ENCODE results near the gene ADORA2B.
A peak's percentile ranks its signal among the peaks of the same experiment; 100 is the strongest.
"Not testable (repeated sequence)": the region's sequence is repeated elsewhere in the genome, so short reads cannot be mapped to it uniquely, and the experiment has no call there.

The ADORA2B gene

GRCh38 chr17:15944759-15945526 lies at the start of gene ADORA2B:
Gene ADORA2B, plus strand, starts transcription at chr17:15945130. Its CDS starts 119 bp downstream, at chr17:15945249.
- peak; percentile 15 for DNase-seq (ENCODE audit: low read depth)

GRCh38 chr17:15896277-15896676 lies 48.7 kb upstream of the ADORA2B start:
- DNase-seq (ENCODE audit: low read depth), result no peak

DNA sequence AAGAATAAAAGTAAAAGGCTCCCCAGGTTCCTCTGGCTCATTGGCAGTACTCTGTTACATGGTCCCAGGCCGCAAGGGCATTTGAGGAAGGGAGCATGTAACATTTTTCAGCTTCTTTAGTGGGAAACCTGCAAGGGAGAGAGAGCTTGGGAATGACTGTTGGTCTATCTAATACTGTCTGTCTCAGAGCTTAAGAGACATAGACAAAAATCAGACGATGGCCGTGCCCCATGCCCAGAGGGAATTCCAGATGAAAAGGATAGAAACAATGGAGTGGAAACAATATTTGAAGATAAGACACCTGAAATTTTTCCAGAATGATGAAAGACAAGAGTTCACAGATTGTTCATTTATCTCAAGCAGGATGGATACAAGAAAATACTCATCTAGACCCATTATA lies 48.1 kb upstream of the ADORA2B start:
- DNase-seq (ENCODE audit: low read depth), result no peak

DNA sequence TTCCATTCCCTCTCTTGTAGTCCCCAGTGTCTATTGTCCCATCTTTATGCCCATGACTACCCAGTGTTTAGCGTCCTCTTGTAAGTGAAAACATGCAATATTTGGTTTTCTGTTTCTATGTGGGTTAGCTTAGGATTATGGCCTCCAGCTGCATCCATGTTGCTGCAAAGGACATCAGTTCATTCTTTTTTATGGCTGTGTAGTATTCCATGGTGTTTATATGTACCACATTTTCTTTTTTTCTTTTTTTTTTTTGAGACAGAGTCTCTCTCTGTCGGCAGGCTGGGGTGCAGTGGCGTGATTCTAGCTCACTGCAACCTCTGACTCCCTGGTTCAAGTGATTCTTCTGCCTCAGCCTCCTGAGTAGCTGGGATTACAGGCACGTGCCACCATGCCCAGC lies 45.3 kb upstream of the ADORA2B start:
- DNase-seq (ENCODE audit: low read depth), result not testable (repeated sequence)

DNA sequence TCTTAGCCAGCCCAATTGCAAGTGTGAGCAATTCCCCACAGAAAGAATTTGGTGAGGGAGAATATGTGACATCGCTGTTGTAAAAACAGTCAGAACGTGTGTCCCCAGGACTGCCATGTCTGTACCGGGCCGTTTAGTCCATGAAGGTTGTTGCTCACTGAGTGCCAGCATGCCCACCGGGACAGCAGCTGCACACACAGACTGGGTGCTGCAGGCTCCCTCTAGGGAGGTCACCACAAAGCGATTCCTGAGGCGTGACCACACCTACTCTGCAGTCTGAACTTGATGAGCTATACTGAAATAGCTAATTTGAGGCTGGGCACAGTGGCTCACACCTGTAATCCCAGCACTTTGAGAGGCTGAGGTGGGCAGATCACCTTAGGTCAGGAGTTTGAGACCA lies 44.1 kb upstream of the ADORA2B start:
- DNase-seq (ENCODE audit: low read depth), result no peak

- DNase-seq (ENCODE audit: low read depth), result not testable (repeated sequence)
Observed at GRCh38 chr17:15905236-15905635, 39.7 kb upstream of the ADORA2B start.

- no peak for DNase-seq (ENCODE audit: low read depth)
Observed at GRCh38 chr17:15907290-15907689, 37.6 kb upstream of the ADORA2B start.

- DNase-seq (ENCODE audit: low read depth), result no peak
Observed at GRCh38 chr17:15908378-15908777, 36.6 kb upstream of the ADORA2B start.

DNA sequence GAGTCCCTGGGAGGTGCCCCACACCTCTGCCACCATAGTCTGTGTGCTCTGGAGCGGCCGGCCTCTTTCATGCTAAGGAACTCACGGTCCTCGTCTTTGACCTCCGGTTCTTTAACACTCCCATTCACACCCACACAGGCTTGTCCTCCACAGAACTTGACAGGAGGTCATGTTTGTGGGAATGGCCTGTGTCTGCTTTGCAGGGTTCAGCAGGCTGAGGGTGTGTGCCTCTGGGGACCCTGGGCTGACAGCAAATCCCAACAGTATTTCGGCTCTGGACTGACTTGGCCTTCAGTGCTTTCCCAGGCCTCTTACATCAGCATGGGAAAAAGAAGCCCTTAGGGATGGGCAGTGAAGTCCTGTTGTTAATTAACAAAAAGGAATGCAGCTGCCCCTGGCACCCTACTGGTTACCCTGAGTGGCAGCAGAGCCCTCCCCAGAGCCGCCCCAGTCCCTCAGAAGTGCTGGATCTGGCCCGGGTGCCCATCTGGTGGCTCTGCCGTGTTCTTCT lies 35.4 kb upstream of the ADORA2B start:
- no peak for DNase-seq (ENCODE audit: low read depth)

DNA sequence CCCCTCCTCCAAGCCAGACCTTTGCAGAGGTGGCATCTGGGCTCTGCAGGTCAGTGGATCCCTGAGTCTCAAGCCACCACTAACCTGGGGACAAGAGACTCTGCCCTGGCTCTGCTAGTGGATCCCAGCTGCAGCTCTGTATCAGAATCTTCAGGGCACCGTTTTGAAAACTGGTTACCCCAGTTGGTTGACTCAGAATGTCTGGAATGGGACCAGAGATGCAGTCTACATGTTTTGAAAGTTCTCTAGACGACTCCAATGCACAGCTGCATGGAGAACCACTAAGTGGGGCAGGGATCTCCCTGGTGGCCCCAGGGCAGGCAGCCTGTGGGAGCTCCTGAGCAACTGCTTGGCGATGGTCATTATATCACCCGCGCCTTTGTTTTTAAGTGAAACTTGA lies 34.1 kb upstream of the ADORA2B start:
- no peak for DNase-seq (ENCODE audit: low read depth)

- not testable (repeated sequence) for DNase-seq (ENCODE audit: low read depth)
Observed at GRCh38 chr17:15911701-15912100, 33.2 kb upstream of the ADORA2B start.

- DNase-seq (ENCODE audit: low read depth), result no peak
Observed at GRCh38 chr17:15912416-15912955, 32.4 kb upstream of the ADORA2B start.

GRCh38 chr17:15913826-15914225 lies 31.1 kb upstream of the ADORA2B start:
- DNase-seq (ENCODE audit: low read depth), result no peak

- no peak for DNase-seq (ENCODE audit: low read depth)
Observed at GRCh38 chr17:15914400-15915170, 30.3 kb upstream of the ADORA2B start.

DNA sequence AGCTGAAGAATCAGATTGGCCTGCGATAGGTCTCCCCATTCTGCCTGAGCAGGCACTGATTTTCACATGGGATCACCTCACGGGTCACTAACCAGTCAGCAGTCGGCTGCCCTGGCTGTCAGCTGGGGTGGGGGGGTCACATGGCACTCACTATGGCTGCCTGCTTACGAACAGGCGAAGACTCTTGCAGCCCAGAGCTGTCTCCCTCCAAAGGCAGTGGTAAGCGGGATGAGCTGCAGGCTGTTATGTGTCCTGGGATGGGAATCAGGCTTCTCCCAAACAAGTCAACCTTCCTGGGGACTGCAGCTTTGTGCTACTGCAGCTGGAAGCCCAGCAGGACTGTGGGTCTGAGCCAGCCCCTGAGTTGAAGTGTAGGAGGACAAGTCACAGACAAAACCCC lies 29.0 kb upstream of the ADORA2B start:
- DNase-seq (ENCODE audit: low read depth), result no peak

DNA sequence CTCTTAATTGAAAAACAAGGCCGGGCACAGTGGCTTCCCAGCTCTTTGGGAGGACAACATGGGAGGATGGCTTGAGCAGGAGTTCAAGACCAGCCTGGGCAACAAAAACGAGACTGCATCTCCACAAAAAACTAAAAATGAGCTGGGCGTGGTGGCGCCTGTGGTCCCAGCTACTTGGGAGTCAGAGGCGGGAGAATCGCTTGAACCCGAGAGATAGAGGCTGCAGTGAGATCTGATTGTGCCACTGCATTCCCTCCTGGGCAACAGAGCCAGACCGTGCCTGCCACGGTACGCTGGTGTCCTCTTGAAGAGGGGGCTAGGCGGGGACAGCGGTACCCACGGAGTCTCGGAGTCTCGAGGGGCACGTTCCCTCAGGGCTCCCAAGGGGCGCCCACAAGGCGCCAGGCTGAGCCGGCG lies 27.9 kb upstream of the ADORA2B start:
- no peak for DNase-seq (ENCODE audit: low read depth)

GRCh38 chr17:15917438-15918027 lies 27.4 kb upstream of the ADORA2B start:
- DNase-seq (ENCODE audit: low read depth), result no peak

DNA sequence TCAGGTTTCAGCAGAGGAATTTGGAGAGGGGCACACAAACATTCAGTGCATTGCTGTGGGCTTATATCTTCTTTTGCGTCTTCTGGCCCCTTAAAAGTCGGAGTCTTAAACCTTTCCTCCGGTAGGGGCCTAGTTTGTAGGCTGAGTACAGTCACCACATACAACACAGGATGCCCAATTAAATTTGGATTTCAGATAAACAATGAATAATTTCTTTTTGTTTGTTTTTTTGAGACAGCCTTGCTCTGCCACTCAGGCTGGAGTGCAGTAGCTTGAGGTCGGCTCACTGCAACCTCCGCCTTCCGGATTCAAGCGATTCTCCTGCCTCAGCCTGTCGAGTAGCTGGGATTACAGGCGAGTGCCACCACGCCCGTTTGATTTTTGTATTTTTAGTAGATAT lies 26.7 kb upstream of the ADORA2B start:
- DNase-seq (ENCODE audit: low read depth), result no peak

- DNase-seq (ENCODE audit: low read depth), result no peak
Observed at GRCh38 chr17:15918661-15919259, 26.2 kb upstream of the ADORA2B start.

GRCh38 chr17:15919466-15919865 lies 25.5 kb upstream of the ADORA2B start:
- DNase-seq (ENCODE audit: low read depth), result no peak

DNA sequence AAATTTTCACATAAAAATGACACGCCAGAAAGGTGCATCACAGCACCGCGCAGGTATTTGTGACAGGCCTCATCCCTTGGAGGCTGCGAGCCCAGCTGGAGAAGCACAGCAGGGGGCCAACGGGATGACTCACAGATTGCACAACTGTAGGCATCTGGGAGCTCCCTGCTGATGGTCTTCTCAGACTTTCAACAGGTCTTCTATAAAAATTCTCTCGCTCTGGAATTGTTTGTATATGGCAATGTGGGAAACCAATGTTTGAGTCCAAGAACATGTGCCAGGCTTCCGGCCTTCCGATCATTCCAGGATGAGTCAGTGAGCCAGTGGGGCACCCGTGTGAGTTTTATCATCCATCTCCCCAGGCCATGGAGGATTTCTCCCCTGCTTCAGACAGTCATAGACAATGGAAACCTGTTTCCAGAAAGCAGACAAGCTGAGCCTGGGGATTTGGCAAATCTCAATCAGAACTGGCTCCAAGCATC lies 24.1 kb upstream of the ADORA2B start:
- DNase-seq (ENCODE audit: low read depth), result no peak

DNA sequence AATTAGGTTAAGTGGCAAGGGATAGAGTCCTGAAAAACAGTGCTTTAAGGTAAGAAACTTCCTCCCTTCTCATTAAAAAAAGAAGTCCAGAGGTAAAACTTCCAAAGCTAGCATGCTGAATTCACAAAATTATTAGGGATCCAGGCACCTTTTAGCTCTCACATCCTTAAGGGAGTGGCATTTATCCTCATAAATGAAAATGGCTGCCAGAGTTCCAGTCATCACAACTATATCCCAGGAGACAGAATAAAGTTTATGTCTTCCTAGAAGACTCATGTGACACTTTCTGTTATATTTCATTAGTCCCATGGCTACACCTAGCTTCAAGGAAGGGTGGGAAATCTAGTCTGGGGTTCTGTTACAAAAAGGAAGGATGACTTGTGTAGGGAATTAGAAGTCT lies 23.3 kb upstream of the ADORA2B start:
- no peak for DNase-seq (ENCODE audit: low read depth)
